A549 (cell line): ENCODE measurements around the gene PRKCE. TPM values are rescaled to one million over a fixed set of nuclear protein-coding genes. Genes with fewer than 3 reads are reported as not detected.

Experiments used
- ATAC-seq, 2 experiments: fragments of 200-7000 bp in 1 of 2; fragments of >200 bp in 1 of 2; cut with Nextera tagmentation in 1 of 2; cut with Tn5 transposase in 1 of 2; 3 replicates each; pipeline versions ENCODE4 v1.8.0 to v1.9.1; 2018 to 2020; ENCODE audit warnings: mild to moderate bottlenecking in 1 of 2, moderate library complexity in 1 of 2
- CTCF ChIA-PET: fragments of 300-600 bp; sonication (Branson Sonifier 250); formaldehyde crosslinking; extraction: SDS; loops from one replicate; lab custom pipeline; 2021; ENCODE audit warnings: antibody characterized with exemption, inconsistent platforms; lab: Yijun Ruan, JAX
- POLR2A ChIA-PET: fragments of 350-600 bp; formaldehyde crosslinking; extraction: SDS; loops from one replicate; lab custom pipeline; 2021; ENCODE audit warnings: antibody characterized with exemption, inconsistent platforms; lab: Yijun Ruan, JAX
- DNase-seq, 2 experiments: peaks; one replicate each; pipeline versions ENCODE4 v3.0.0 to v3.0.0-alpha.2; 2011 to 2016; ENCODE audit warnings: low read depth in 1 of 2, low spot score in 1 of 2
- FAIRE-seq: peaks from 2 replicates; lab custom pipeline; 2011; peaks lifted over from hg19 to GRCh38; lab: Jason Lieb, UNC
- H3K27ac ChIP-seq, 2 experiments: fragments of >200 bp; sonication (Bioruptor Twin); formaldehyde crosslinking; 3 replicates each; pipeline ENCODE4 v1.5.1; 2016 to 2017
- H3K4me1 ChIP-seq: fragments of >200 bp; sonication (Bioruptor Twin); formaldehyde crosslinking; 3 replicates; pipeline ENCODE4 v1.6.1; 2016
- H3K4me2 ChIP-seq: fragments of >200 bp; sonication (Bioruptor Twin); formaldehyde crosslinking; 3 replicates; pipeline ENCODE4 v1.6.1; 2016
- H3K4me3 ChIP-seq: fragments of >200 bp; sonication (Bioruptor Twin); formaldehyde crosslinking; 3 replicates; pipeline ENCODE4 v1.5.1; 2016
- H3K9me3 ChIP-seq: fragments of >200 bp; sonication (Bioruptor Twin); formaldehyde crosslinking; 3 replicates; pipeline ENCODE4 v1.6.1; 2016
- CHD2 ChIP-seq: fragments of 150-350 bp; IDR thresholded peaks from 2 replicates; pipeline ENCODE4 v1.6.1; 2014; ENCODE audit warnings: low read length; ENCODE audit not compliant: partially characterized antibody
- CTCF ChIP-seq: fragments of >200 bp; sonication (Bioruptor Twin); formaldehyde crosslinking; IDR thresholded peaks from 3 replicates; pipeline ENCODE4 v1.5.1; 2016
- E2F6 ChIP-seq: IDR thresholded peaks from 2 replicates; pipeline ENCODE4 v1.6.1; 2012; ENCODE audit warnings: low read depth, borderline replicate concordance
- EHF ChIP-seq: fragments of 250-450 bp; sonication (Bioruptor Pico); IDR thresholded peaks from 2 replicates; pipeline ENCODE4 v1.5.0; 2020; ENCODE audit warnings: mild to moderate bottlenecking
- EHMT2 ChIP-seq: fragments of 200-600 bp; sonication (generic); IDR thresholded peaks from 2 replicates; pipeline ENCODE4 v1.6.1; 2016; ENCODE audit warnings: antibody characterized with exemption, low read depth, mild to moderate bottlenecking, moderate library complexity
- ELK1 ChIP-seq: fragments of 150-350 bp; IDR thresholded peaks from 2 replicates; pipeline ENCODE4 v1.6.1; 2014; ENCODE audit warnings: low read depth, mild to moderate bottlenecking, low read length
- EP300 ChIP-seq, 2 experiments: fragments of >200 bp; sonication (Bioruptor Twin); formaldehyde crosslinking; IDR thresholded peaks; 2 replicates in 1 of 2; 3 replicates in 1 of 2; pipeline ENCODE4 v1.6.1; 2016 to 2017
- FOSB ChIP-seq: fragments of 250-450 bp; sonication (Bioruptor Pico); IDR thresholded peaks from 2 replicates; pipeline ENCODE4 v1.5.0; 2020; ENCODE audit warnings: mild to moderate bottlenecking, moderate library complexity
- FOXS1 ChIP-seq: fragments of 250-450 bp; sonication (Bioruptor Pico); IDR thresholded peaks from 2 replicates; pipeline ENCODE4 v1.5.0; 2020; ENCODE audit warnings: mild to moderate bottlenecking, moderate library complexity
- HES2 ChIP-seq: fragments of >200 bp; sonication (Bioruptor Twin); formaldehyde crosslinking; IDR thresholded peaks from 2 replicates; pipeline ENCODE4 v1.6.1; 2016
- HOXB5 ChIP-seq: fragments of 250-450 bp; sonication (Bioruptor Pico); IDR thresholded peaks from 2 replicates; pipeline ENCODE4 v1.5.0; 2020; ENCODE audit warnings: mild to moderate bottlenecking, moderate library complexity
- KDM1A ChIP-seq: fragments of 200-600 bp; sonication (generic); IDR thresholded peaks from 2 replicates; pipeline ENCODE4 v1.6.1; 2016; ENCODE audit warnings: low read depth, mild to moderate bottlenecking
- MAX ChIP-seq: IDR thresholded peaks from 2 replicates; pipeline ENCODE4 v1.6.1; 2012
- NR3C1 ChIP-seq: fragments of >200 bp; sonication (Bioruptor Twin); formaldehyde crosslinking; IDR thresholded peaks from 3 replicates; pipeline ENCODE4 v1.6.1; 2017
- RAD21 ChIP-seq, 2 experiments: fragments of >200 bp in 1 of 2; sonication (Bioruptor Twin) in 1 of 2; formaldehyde crosslinking in 1 of 2; IDR thresholded peaks in 1 of 2; conservative IDR thresholded peaks in 1 of 2; 2 replicates in 1 of 2; 3 replicates in 1 of 2; pipeline ENCODE4 v1.6.1; 2012 to 2018; ENCODE audit warnings: inconsistent platforms in 1 of 2
- RFX5 ChIP-seq: fragments of 450-650 bp; IDR thresholded peaks from 2 replicates; pipeline ENCODE4 v1.7.1; 2014; ENCODE audit warnings: antibody characterized with exemption, mild to moderate bottlenecking, moderate library complexity
- RNF2 ChIP-seq: fragments of 200-600 bp; sonication (generic); IDR thresholded peaks from 2 replicates; pipeline ENCODE4 v1.6.1; 2016; ENCODE audit warnings: low read depth, mild to moderate bottlenecking, antibody characterized with exemption, moderate library complexity, borderline replicate concordance
- TFCP2L1 ChIP-seq: fragments of 250-450 bp; sonication (Bioruptor Pico); IDR thresholded peaks from 2 replicates; pipeline ENCODE4 v1.5.0; 2021; ENCODE audit warnings: mild to moderate bottlenecking
- ZNF302 ChIP-seq: fragments of 250-450 bp; sonication (Bioruptor Pico); IDR thresholded peaks from 2 replicates; pipeline ENCODE4 v1.9.0; 2021; ENCODE audit warnings: inconsistent platforms, mild to moderate bottlenecking, moderate library complexity
- WGBS: methylation state at CpG from one replicate; pipeline ENCODE4 v1.1.6; 2017; ENCODE audit errors: missing lambda C conversion rate; 5-methylcytosine and 5-hydroxymethylcytosine counted together
- polyA plus RNA-seq, 4 experiments: library from polyadenylated mRNA; depleted of rRNA in 3 of 4; stranded (reverse); fragments of >200 nt; fragmentation: RNase III in 1 of 4; extraction: RNeasy Plus Mini Kit Qiagen cat#74134 plus additional on column Dnase treatment in 1 of 4; gene quantifications; 2 replicates in 3 of 4; 3 replicates in 1 of 4; pipeline ENCODE4 v1.2.3, GENCODE V29; 2011 to 2017
- TF ChIP-seq, protein P1 (sequence below): fragments of >200 bp; sonication (Bioruptor Twin); formaldehyde crosslinking; IDR thresholded peaks from 3 replicates; pipeline ENCODE4 v1.6.1; 2016
- TF ChIP-seq, protein P2 (sequence below): fragments of 450-650 bp; IDR thresholded peaks from 2 replicates; pipeline ENCODE4 v1.6.1; 2014; ENCODE audit warnings: antibody characterized with exemption
- TF ChIP-seq, protein P3 (sequence below): IDR thresholded peaks from 2 replicates; pipeline ENCODE4 v1.6.1; 2012

The PRKCE gene
- polyA plus RNA-seq, 2 of the 4 experiments (the other 2 are of a cell fraction): 11.5 to 12.0 TPM

GRCh38 chr2:45720210-45720609 is 68.7 kb downstream of the PRKCE start:
- ATAC-seq: no peak
- H3K27ac ChIP-seq: no peak overlapping the region
- H3K4me3 ChIP-seq: no peak overlapping the region
- no peak for DNase-seq
- H3K4me2 ChIP-seq: no peak overlapping the region
- FAIRE-seq: no peak
- CTCF ChIA-PET: interaction anchor here (1.1 kb wide), 1 partner anchor 12 kb away, joined by 3 read pairs; no protein-coding TSS in a partner anchor
- 95% methylated on average over 6 of the region's 6 CpGs for WGBS
- H3K4me1 ChIP-seq: no peaks in the 10 kb centered on the region
- TF ChIP-seq RAD21 (conservative IDR thresholded peaks at IDR 0.05 in 1 of 2, IDR thresholded peaks at IDR 0.05 in 1 of 2): no peak
- TF ChIP-seq KDM1A: no peak
- TF ChIP-seq CTCF: no peak
- no peak for TF ChIP-seq HOXB5 (CRISPR knock-in tag)
- no peak for TF ChIP-seq MAX
- TF ChIP-seq, protein P1, sequence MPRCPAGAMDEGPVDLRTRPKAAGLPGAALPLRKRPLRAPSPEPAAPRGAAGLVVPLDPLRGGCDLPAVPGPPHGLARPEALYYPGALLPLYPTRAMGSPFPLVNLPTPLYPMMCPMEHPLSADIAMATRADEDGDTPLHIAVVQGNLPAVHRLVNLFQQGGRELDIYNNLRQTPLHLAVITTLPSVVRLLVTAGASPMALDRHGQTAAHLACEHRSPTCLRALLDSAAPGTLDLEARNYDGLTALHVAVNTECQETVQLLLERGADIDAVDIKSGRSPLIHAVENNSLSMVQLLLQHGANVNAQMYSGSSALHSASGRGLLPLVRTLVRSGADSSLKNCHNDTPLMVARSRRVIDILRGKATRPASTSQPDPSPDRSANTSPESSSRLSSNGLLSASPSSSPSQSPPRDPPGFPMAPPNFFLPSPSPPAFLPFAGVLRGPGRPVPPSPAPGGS: no peak
- TF ChIP-seq NR3C1: no peak
- TF ChIP-seq FOXS1: no peak
- no peak for TF ChIP-seq ZNF302
- TF ChIP-seq RFX5: no peak
- TF ChIP-seq EHMT2: no peak
- TF ChIP-seq EP300 (IDR thresholded peaks at IDR 0.05): no peak
- TF ChIP-seq RNF2: no peak
- TF ChIP-seq ELK1: no peak
- POLR2A ChIA-PET: no interaction called here
- H3K9me3 ChIP-seq: no peaks in the 10 kb centered on the region

DNA sequence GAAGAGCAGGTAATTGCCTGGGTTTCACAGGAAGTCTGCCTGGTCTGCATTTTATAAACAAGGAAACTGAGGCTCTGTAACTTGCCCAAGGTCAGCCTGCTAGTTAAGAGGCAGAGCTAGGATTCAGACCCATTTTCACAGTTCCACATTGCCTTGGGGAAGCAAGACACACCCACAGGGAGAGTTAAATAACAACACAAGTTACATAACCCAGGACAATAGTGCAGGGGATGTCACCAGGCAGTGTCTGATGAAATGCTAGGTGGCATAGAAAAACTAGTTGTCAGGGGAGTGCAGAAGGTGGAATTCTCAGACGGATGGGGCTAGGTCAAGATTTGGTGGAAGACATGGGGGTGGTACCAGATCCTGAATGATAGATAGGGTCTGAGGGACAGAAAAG is 69.7 kb downstream of the PRKCE start:
- no peak for DNase-seq
- Histone ChIP-seq H3K4me3 (no peak overlapping the region), H3K27ac (no peak overlapping the region), H3K9me3 (no peaks in the 10 kb centered on the region), H3K4me2 (no peak overlapping the region), H3K4me1 (no peaks in the 10 kb centered on the region)
- 88% methylated on average over 1 of the region's 1 CpG for WGBS
- no peak for FAIRE-seq
- CTCF ChIA-PET: interaction anchor here (1.0 kb wide), 1 partner anchor 14 kb away, joined by 3 read pairs; no protein-coding TSS in a partner anchor
- ATAC-seq: no peak
- TF ChIP-seq FOSB: no peak
- TF ChIP-seq, protein P2, sequence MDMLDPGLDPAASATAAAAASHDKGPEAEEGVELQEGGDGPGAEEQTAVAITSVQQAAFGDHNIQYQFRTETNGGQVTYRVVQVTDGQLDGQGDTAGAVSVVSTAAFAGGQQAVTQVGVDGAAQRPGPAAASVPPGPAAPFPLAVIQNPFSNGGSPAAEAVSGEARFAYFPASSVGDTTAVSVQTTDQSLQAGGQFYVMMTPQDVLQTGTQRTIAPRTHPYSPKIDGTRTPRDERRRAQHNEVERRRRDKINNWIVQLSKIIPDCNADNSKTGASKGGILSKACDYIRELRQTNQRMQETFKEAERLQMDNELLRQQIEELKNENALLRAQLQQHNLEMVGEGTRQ: no peak
- TF ChIP-seq RFX5: no peak
- no peak for TF ChIP-seq NR3C1
- no peak for TF ChIP-seq EHF (CRISPR knock-in tag)
- TF ChIP-seq KDM1A: no peak
- no peak for TF ChIP-seq TFCP2L1 (CRISPR knock-in tag)
- POLR2A ChIA-PET: no interaction called here

DNA sequence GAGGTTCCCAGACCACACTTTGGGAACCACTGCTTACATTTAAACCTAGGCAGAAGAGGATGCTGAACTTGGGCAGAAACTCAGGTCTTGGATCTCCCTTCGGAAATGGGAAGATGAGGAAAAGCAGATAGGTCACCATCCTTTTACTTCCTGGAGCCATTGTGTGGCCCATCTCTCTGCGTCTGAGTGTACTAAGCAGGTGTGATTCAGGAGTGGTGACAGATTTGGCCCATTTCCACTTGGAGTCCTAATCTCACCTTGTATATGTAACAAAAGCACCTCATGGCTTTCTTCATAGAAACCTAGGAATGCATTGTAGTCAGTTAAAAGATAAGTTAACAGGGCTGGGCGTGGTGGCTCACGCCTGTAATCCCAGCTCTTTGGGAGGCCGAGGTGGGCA is 71.0 kb downstream of the PRKCE start:
- FAIRE-seq: no peak
- CTCF ChIA-PET: no interaction called here
- POLR2A ChIA-PET: no interaction called here
- DNase-seq: no peak
- Histone ChIP-seq H3K4me2 (no peak overlapping the region), H3K9me3 (no peaks in the 10 kb centered on the region), H3K4me1 (no peaks in the 10 kb centered on the region), H3K27ac (no peak overlapping the region), H3K4me3 (no peak overlapping the region)
- TF ChIP-seq E2F6 (no peak), ELK1 (no peak), CHD2 (no peak), HES2 (no peak)
- TF ChIP-seq, protein P2: no peak
- TF ChIP-seq, protein P3, sequence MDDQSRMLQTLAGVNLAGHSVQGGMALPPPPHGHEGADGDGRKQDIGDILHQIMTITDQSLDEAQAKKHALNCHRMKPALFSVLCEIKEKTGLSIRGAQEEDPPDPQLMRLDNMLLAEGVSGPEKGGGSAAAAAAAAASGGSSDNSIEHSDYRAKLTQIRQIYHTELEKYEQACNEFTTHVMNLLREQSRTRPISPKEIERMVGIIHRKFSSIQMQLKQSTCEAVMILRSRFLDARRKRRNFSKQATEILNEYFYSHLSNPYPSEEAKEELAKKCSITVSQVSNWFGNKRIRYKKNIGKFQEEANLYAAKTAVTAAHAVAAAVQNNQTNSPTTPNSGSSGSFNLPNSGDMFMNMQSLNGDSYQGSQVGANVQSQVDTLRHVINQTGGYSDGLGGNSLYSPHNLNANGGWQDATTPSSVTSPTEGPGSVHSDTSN: no peak
- TF ChIP-seq, protein P1: no peak
- TF ChIP-seq, all 56 proteins: peak for 0
- ATAC-seq: no peak
- 94% methylated on average over 5 of the region's 5 CpGs for WGBS
